PFSK-1 (cell line): ENCODE measurements around the gene BNIP2. TPM values are rescaled to one million over a fixed set of nuclear protein-coding genes. Genes with fewer than 3 reads are reported as not detected.

Source experiments
- FOXP2 ChIP-seq: optimal IDR thresholded peaks from 2 replicates; pipeline ENCODE3; 2011; ENCODE audit warnings: borderline replicate concordance, control low read depth, inconsistent platforms; ENCODE audit not compliant: insufficient read depth; ENCODE audit errors: extremely low read length, extremely low read depth
- POLR2AphosphoS5 ChIP-seq: IDR thresholded peaks from 2 replicates; pipeline ENCODE4 v1.6.1; 2012; ENCODE audit warnings: low read depth, mild to moderate bottlenecking, control low read depth, low read length, moderate library complexity
- REST ChIP-seq, 2 experiments: IDR thresholded peaks; 2 replicates each; pipeline versions ENCODE4 v1.6.1 to v1.8.0; 2011 to 2012; ENCODE audit warnings: low read depth in 2 of 2, low read length in 2 of 2, control low read depth in 1 of 2, inconsistent platforms in 1 of 2, mild to moderate bottlenecking in 1 of 2, moderate library complexity in 1 of 2; ENCODE audit not compliant: insufficient read depth in 1 of 2
- SIN3A ChIP-seq: IDR thresholded peaks from 2 replicates; pipeline ENCODE4 v1.6.1; 2012; ENCODE audit warnings: mild to moderate bottlenecking, low read length, moderate library complexity, borderline replicate concordance; ENCODE audit not compliant: insufficient read depth
- TAF1 ChIP-seq: IDR thresholded peaks from 2 replicates; pipeline ENCODE4 v1.6.1; 2012; ENCODE audit warnings: low read length, control low read depth, borderline replicate concordance; ENCODE audit not compliant: insufficient read depth
- polyA plus RNA-seq: library from polyadenylated mRNA; unstranded; fragments of >200 nt; gene quantifications from one replicate; pipeline ENCODE4 v1.2.1, GENCODE V29; 2012; ENCODE audit warnings: low read depth, missing spikeins; ENCODE audit not compliant: insufficient read length

The BNIP2 gene
- 63.2 TPM for polyA plus RNA-seq

- TF ChIP-seq REST (IDR thresholded peaks at IDR 0.05; ENCODE audit: insufficient read depth in 1 of 2, low read depth in 2 of 2, low read length in 2 of 2) (no peak), SIN3A (peak; percentile 22; the same call in 1 of the 2 replicates), FOXP2 (peak; percentile 75), POLR2AphosphoS5 (peak; percentile 87), TAF1 (peak; percentile 30; the same call in 1 of the 2 replicates)
Measured at GRCh38 chr15:59688782-59689625, at the start of gene BNIP2. Gene BNIP2 (minus strand): TSS chr15:59689320. CDS start chr15:59682457, 6,863 bp downstream.

GRCh38 chr15:59738676-59739075 is 49.6 kb upstream of the BNIP2 start:
- TF ChIP-seq POLR2AphosphoS5, result no peak
- TF ChIP-seq REST (IDR thresholded peaks at IDR 0.05; ENCODE audit: insufficient read depth in 1 of 2, low read depth in 2 of 2, low read length in 2 of 2), result no peak
- TF ChIP-seq FOXP2, result no peak
- TF ChIP-seq TAF1, result no peak
- no peak for TF ChIP-seq SIN3A

- TF ChIP-seq POLR2AphosphoS5, result no peak
- TF ChIP-seq REST (IDR thresholded peaks at IDR 0.05; ENCODE audit: insufficient read depth in 1 of 2, low read depth in 2 of 2, low read length in 2 of 2), result no peak
- no peak for TF ChIP-seq FOXP2
- no peak for TF ChIP-seq TAF1
- no peak for TF ChIP-seq SIN3A
Measured at GRCh38 chr15:59736181-59736580, 47.1 kb upstream of the BNIP2 start.

GRCh38 chr15:59725151-59725486 is 36.0 kb upstream of the BNIP2 start:
- TF ChIP-seq FOXP2 (no peak), TAF1 (no peak), REST (IDR thresholded peaks at IDR 0.05; ENCODE audit: insufficient read depth in 1 of 2, low read depth in 2 of 2, low read length in 2 of 2) (no peak), SIN3A (no peak), POLR2AphosphoS5 (no peak)

- TF ChIP-seq POLR2AphosphoS5, result no peak
- no peak for TF ChIP-seq FOXP2
- TF ChIP-seq TAF1, result no peak
- no peak for TF ChIP-seq SIN3A
- TF ChIP-seq REST (IDR thresholded peaks at IDR 0.05; ENCODE audit: insufficient read depth in 1 of 2, low read depth in 2 of 2, low read length in 2 of 2), result no peak
Measured at GRCh38 chr15:59723687-59724346, 34.7 kb upstream of the BNIP2 start.
